NCI-H146 treated with DMSO at 0.1 percent for 48 hours (cell line): Measurements from ENCODE around the gene BPIFB3.

Source experiments
- DNase-seq: peaks from one replicate; lab custom pipeline; 2025; ENCODE audit not compliant: unreplicated experiment; lab: John Stamatoyannopoulos, UW

The BPIFB3 gene

GRCh38 chr20:33083544-33084340 lies 30.0 kb downstream of the BPIFB3 start:
- DNase-seq, result no peak

- DNase-seq, result no peak
Observed at GRCh38 chr20:33084722-33085121, 31.0 kb downstream of the BPIFB3 start.

DNA sequence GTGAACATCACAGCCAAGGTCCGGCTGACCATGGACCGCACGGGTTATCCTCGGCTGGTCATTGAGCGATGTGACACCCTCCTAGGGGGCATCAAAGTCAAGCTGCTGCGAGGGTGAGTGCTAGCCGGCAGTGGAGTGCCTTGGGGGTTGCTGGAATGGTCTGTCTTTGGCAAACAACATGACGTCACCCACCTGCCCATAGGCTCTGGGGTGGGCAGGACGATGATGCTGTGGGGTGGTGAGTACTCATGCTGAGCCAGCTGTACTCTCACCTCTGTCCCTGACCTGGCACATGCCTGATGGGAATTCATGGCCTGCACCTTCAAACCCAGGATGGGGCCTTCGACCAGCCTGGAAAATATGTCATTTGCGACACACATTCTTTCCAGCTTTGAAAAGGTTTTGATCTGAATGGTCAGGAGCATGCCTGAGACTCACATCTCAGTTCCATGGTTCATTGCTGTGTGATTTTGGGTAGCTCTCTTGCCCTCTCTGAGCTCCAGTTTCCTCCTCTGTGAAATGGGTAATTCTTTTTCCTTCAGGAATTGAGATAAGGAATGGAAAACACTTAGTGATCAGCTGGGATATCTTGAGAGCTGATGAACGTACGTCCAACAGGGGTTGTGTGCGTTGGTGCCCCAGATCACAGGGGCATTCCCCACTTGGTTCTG lies 32.5 kb downstream of the BPIFB3 start:
- DNase-seq, result no peak

DNA sequence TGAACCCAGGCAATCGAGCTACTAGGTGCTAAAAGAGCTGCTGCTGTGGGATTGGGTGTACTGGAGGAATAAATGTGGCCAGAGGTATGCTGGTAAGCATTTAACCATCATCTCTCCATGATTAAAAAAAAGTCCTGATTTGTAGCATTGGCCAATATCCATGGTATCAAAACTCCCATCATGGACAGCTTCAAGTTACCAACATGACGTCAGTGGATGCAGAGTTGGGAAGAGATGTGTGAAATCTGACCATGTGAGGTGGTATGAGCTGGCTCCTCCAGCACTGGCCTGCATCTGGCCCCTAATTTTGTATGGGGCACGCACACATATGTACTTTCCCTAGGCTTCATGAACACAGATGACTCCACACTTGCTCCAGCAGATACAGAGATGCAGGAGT lies 37.4 kb downstream of the BPIFB3 start:
- no peak for DNase-seq

GRCh38 chr20:33091693-33092092 lies 38.0 kb downstream of the BPIFB3 start:
- DNase-seq, result no peak

- DNase-seq, result no peak
Observed at GRCh38 chr20:33092361-33092760, 38.7 kb downstream of the BPIFB3 start.

- DNase-seq, result no peak
Observed at GRCh38 chr20:33093074-33093473, 39.4 kb downstream of the BPIFB3 start.

GRCh38 chr20:33093582-33093981 lies 39.9 kb downstream of the BPIFB3 start:
- no peak for DNase-seq

- no peak for DNase-seq
Observed at GRCh38 chr20:33095249-33095648, 41.5 kb downstream of the BPIFB3 start.

DNA sequence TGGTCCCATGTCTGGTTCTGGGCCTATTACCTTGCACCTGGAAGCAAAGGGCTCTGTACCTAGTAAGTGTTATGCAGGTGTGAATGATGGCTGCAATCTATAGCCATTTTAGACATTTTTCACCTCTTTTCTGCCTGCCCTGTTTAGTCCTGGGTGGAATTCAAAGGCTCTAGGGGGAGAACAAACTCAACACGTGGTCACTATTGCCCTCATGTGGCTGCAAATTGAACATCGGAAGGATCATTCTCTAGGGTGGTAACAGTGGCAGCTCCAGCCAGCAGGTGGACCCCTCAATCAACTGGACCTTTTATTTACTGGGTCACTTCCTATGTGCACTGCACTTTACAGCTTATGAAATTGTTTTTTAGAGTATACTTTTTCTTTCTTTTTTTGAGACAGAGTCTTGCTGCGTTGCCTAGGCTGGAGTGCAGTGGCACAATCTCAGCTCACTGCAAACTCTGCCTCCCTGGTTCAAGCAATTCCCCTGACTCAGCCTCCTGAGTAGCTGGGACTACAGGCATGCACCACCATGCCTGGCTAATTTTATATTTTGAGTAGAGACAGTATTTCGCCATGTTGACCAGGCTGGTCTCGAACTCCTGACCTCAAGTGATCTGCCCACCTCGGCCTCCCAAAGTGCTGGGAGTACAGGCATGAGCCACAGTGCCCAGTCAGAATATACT lies 42.3 kb downstream of the BPIFB3 start:
- peak; percentile 51 for DNase-seq

DNA sequence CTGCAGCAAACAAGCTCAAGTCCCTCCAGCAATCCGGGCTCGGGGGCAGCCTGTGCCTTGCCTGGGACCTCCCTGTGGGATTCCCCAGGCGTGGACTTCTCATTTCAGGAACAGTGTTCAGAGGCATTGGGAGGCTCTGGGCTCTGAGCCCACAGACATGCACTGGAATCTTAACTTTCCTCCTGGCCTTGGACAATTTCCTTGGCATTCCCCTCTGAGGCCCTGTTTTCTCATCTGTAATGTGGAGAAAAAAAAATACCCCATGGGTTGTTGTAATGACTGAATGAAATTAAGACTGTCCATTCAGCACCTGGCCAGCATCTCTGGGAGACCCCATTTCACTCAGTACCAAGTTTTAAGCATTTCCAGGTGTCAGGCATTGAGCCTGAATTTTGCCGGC lies 43.3 kb downstream of the BPIFB3 start:
- no peak for DNase-seq

GRCh38 chr20:33099843-33100538 lies 46.3 kb downstream of the BPIFB3 start:
- no peak for DNase-seq

GRCh38 chr20:33103556-33103955 lies 49.9 kb downstream of the BPIFB3 start:
- no peak for DNase-seq

DNA sequence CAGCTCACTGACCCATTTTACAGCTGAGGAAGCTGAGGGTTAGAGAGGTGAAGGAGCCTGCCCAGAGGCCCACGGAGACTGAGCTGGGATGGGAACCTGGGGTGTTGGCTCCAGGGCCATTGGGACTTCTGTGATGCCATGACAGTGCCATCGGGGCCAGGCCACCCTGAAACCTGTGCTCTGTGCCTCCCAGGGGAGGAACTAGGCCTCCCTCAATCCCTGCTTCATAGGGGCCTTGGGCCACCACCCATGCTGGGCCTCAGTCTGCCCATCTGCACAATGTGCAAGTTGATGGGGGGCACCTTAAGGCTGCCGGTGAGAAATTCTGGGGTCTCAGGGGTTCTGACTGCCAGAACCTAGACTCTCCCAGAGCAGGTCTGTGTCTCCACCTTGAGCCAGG lies 50.6 kb downstream of the BPIFB3 start:
- no peak for DNase-seq

GRCh38 chr20:33105316-33105924 lies 51.7 kb downstream of the BPIFB3 start:
- DNase-seq, result no peak

DNA sequence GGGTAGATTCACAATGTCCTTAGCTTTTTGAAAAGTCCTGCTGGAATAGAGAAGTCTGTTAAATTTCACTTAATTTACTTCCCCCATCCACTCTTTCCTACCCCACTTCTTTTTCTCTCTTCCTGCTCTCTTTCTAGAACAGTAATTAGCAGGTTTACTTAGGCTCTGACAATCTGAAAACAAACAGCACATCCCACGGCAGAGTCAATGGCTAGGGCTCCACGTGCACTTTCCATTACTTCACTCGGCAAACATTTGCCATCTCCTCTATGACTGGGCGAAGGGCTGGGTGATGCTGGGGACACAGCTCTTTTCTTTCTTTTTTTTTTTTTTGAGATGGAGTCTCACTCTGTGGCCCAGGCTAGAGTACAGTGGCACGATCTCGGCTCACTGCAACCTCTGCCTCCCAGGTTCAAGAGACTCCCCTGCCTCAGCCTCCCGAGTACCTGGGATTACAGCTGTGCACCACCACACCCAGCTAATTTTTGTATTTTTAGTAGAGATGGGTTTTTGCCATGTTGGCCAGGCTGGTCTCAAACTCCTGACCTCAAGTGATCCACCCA lies 52.4 kb downstream of the BPIFB3 start:
- DNase-seq, result peak; percentile 20

GRCh38 chr20:33108661-33109060 lies 55.0 kb downstream of the BPIFB3 start:
- no peak for DNase-seq

- DNase-seq, result no peak
Observed at GRCh38 chr20:33110147-33110825, 56.6 kb downstream of the BPIFB3 start.

DNA sequence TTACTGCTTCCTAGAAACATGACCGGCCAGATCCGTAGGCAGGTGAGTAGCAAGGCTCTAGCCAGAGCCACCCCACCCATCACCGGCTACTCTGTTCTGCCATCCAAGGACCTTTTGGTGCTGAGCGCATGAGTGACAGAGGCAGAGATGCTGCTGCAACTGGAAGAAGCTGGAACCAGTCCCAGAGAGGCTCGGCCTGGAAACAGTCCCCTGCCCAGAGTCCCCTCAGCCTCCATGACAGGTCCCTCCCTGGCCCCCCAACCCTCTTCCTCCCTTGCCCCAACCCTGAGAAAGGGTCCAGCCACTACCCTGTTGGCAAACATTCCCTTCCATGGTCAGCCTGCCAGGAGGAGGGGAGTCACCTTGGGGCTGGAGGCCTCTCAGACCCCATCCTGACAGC lies 57.6 kb downstream of the BPIFB3 start:
- no peak for DNase-seq
